Measurements from ENCODE around the gene SCN3B. TPM values are rescaled to one million over a fixed set of nuclear protein-coding genes. Genes with fewer than 3 reads are reported as not detected.
"Not testable (repeated sequence)": the region's sequence is repeated elsewhere in the genome, so short reads cannot be mapped to it uniquely, and the experiment has no call there.

The SCN3B gene
- total RNA-seq, 1 donor from 2014 or later = not detected

GRCh38 chr11:123682696-123683410, 28.4 kb upstream of the SCN3B start:
- no peak for DNase-seq (ENCODE audit: low spot score)
- Mint-ChIP-seq H3K27ac (no peak overlapping the region), H3K4me3 (ENCODE audit: low read depth) (no peak overlapping the region), H3K27me3 (ENCODE audit: low read depth) (peaks cover 10% of the 10 kb centered on the region), H3K9me3 (no peaks in the 10 kb centered on the region), H3K4me1 (ENCODE audit: low read depth) (peaks cover 3% of the 10 kb centered on the region), H3K36me3 (ENCODE audit: low read depth) (no peaks in the 10 kb centered on the region)
- intact Hi-C loops (cut with micrococcal nuclease) = no loop called here

- DNase-seq (ENCODE audit: low spot score) = no peak
- no peaks in the 10 kb centered on the region for H3K9me3 Mint-ChIP-seq
- no peak overlapping the region for H3K27ac Mint-ChIP-seq
- peaks cover 3% of the 10 kb centered on the region for H3K4me1 Mint-ChIP-seq (ENCODE audit: low read depth)
- H3K4me3 Mint-ChIP-seq (ENCODE audit: low read depth) = no peak overlapping the region
- intact Hi-C loops (cut with micrococcal nuclease) = no loop called here
- peaks cover 8% of the 10 kb centered on the region for H3K27me3 Mint-ChIP-seq (ENCODE audit: low read depth)
- H3K36me3 Mint-ChIP-seq (ENCODE audit: low read depth) = no peaks in the 10 kb centered on the region
Observed at GRCh38 chr11:123681030-123681429, 26.6 kb upstream of the SCN3B start.

- intact Hi-C loops (cut with micrococcal nuclease) = no loop called here
- peaks cover 5% of the 10 kb centered on the region for H3K27me3 Mint-ChIP-seq (ENCODE audit: low read depth)
Observed at GRCh38 chr11:123678246-123678645, 23.8 kb upstream of the SCN3B start.

GRCh38 chr11:123677510-123677909, 23.1 kb upstream of the SCN3B start:
- Mint-ChIP-seq H3K27ac (no peak overlapping the region), H3K9me3 (no peaks in the 10 kb centered on the region), H3K36me3 (ENCODE audit: low read depth) (no peaks in the 10 kb centered on the region), H3K27me3 (ENCODE audit: low read depth) (peaks cover 2% of the 10 kb centered on the region), H3K4me1 (ENCODE audit: low read depth) (peaks cover 3% of the 10 kb centered on the region), H3K4me3 (ENCODE audit: low read depth) (no peak overlapping the region)
- intact Hi-C loops (cut with micrococcal nuclease) = no loop called here
- DNase-seq (ENCODE audit: low spot score) = no peak

More at GRCh38 chr11:123678246-123678645, 23.8 kb upstream of the SCN3B start:
- no peak overlapping the region for H3K4me3 Mint-ChIP-seq (ENCODE audit: low read depth)
- peaks cover 3% of the 10 kb centered on the region for H3K4me1 Mint-ChIP-seq (ENCODE audit: low read depth)
- H3K36me3 Mint-ChIP-seq (ENCODE audit: low read depth) = no peaks in the 10 kb centered on the region
- DNase-seq (ENCODE audit: low spot score) = no peak
- H3K27ac Mint-ChIP-seq = no peak overlapping the region
- H3K9me3 Mint-ChIP-seq = no peaks in the 10 kb centered on the region

- H3K27ac Mint-ChIP-seq = no peak overlapping the region
- H3K27me3 Mint-ChIP-seq (ENCODE audit: low read depth) = peaks cover 2% of the 10 kb centered on the region
- H3K9me3 Mint-ChIP-seq = no peaks in the 10 kb centered on the region
- no peak overlapping the region for H3K4me3 Mint-ChIP-seq (ENCODE audit: low read depth)
- intact Hi-C loops (cut with micrococcal nuclease) = no loop called here
- H3K4me1 Mint-ChIP-seq (ENCODE audit: low read depth) = no peaks in the 10 kb centered on the region
- DNase-seq (ENCODE audit: low spot score) = no peak
- H3K36me3 Mint-ChIP-seq (ENCODE audit: low read depth) = no peaks in the 10 kb centered on the region
Observed at GRCh38 chr11:123674297-123674696, 19.9 kb upstream of the SCN3B start.

- Mint-ChIP-seq H3K36me3 (ENCODE audit: low read depth) (no peaks in the 10 kb centered on the region), H3K4me1 (ENCODE audit: low read depth) (no peaks in the 10 kb centered on the region), H3K9me3 (no peaks in the 10 kb centered on the region)
Observed at GRCh38 chr11:123672568-123672967, 18.1 kb upstream of the SCN3B start.

GRCh38 chr11:123671534-123671933, 17.1 kb upstream of the SCN3B start:
- H3K4me1 Mint-ChIP-seq (ENCODE audit: low read depth) = no peaks in the 10 kb centered on the region
- no peaks in the 10 kb centered on the region for H3K36me3 Mint-ChIP-seq (ENCODE audit: low read depth)
- no peak overlapping the region for H3K4me3 Mint-ChIP-seq (ENCODE audit: low read depth)
- H3K9me3 Mint-ChIP-seq = no peaks in the 10 kb centered on the region
- H3K27me3 Mint-ChIP-seq (ENCODE audit: low read depth) = peaks cover 4% of the 10 kb centered on the region
- intact Hi-C loops (cut with micrococcal nuclease) = no loop called here
- no peak for DNase-seq (ENCODE audit: low spot score)
- H3K27ac Mint-ChIP-seq = no peak overlapping the region

More at GRCh38 chr11:123672568-123672967, 18.1 kb upstream of the SCN3B start:
- no peak overlapping the region for H3K4me3 Mint-ChIP-seq (ENCODE audit: low read depth)
- DNase-seq (ENCODE audit: low spot score) = no peak
- intact Hi-C loops (cut with micrococcal nuclease) = no loop called here
- H3K27me3 Mint-ChIP-seq (ENCODE audit: low read depth) = peaks cover 2% of the 10 kb centered on the region
- no peak overlapping the region for H3K27ac Mint-ChIP-seq

- intact Hi-C loops (cut with micrococcal nuclease) = no loop called here
- H3K27me3 Mint-ChIP-seq (ENCODE audit: low read depth) = peaks cover 6% of the 10 kb centered on the region
Observed at GRCh38 chr11:123670081-123670480, 15.7 kb upstream of the SCN3B start.

GRCh38 chr11:123665306-123665705, 10.9 kb upstream of the SCN3B start:
- Mint-ChIP-seq H3K4me1 (ENCODE audit: low read depth) (peaks cover 2% of the 10 kb centered on the region), H3K4me3 (ENCODE audit: low read depth) (no peak overlapping the region)

More at GRCh38 chr11:123670081-123670480, 15.7 kb upstream of the SCN3B start:
- no peak overlapping the region for H3K27ac Mint-ChIP-seq
- no peaks in the 10 kb centered on the region for H3K9me3 Mint-ChIP-seq
- H3K4me1 Mint-ChIP-seq (ENCODE audit: low read depth) = no peaks in the 10 kb centered on the region
- H3K36me3 Mint-ChIP-seq (ENCODE audit: low read depth) = no peaks in the 10 kb centered on the region
- H3K4me3 Mint-ChIP-seq (ENCODE audit: low read depth) = no peak overlapping the region
- no peak for DNase-seq (ENCODE audit: low spot score)

GRCh38 chr11:123659965-123660364, 5.5 kb upstream of the SCN3B start:
- peaks cover 13% of the 10 kb centered on the region for H3K4me1 Mint-ChIP-seq (ENCODE audit: low read depth)
- H3K36me3 Mint-ChIP-seq (ENCODE audit: low read depth); H3K27ac Mint-ChIP-seq; intact Hi-C loops (cut with micrococcal nuclease); H3K4me3 Mint-ChIP-seq (ENCODE audit: low read depth): not testable (repeated sequence)
- DNase-seq (ENCODE audit: low spot score) = peak; percentile 30
- peaks cover 22% of the 10 kb centered on the region for H3K9me3 Mint-ChIP-seq
- H3K27me3 Mint-ChIP-seq (ENCODE audit: low read depth) = peaks cover 19% of the 10 kb centered on the region

More at GRCh38 chr11:123665306-123665705, 10.9 kb upstream of the SCN3B start:
- intact Hi-C loops (cut with micrococcal nuclease) = no loop called here
- Mint-ChIP-seq H3K9me3 (peaks cover 7% of the 10 kb centered on the region), H3K27ac (no peak overlapping the region), H3K27me3 (ENCODE audit: low read depth) (peaks cover 4% of the 10 kb centered on the region), H3K36me3 (ENCODE audit: low read depth) (no peaks in the 10 kb centered on the region)
- DNase-seq (ENCODE audit: low spot score) = no peak

GRCh38 chr11:123659311-123659710, 4.9 kb upstream of the SCN3B start:
- Mint-ChIP-seq H3K27ac (no peak overlapping the region), H3K36me3 (ENCODE audit: low read depth) (no peaks in the 10 kb centered on the region), H3K27me3 (ENCODE audit: low read depth) (peaks cover 23% of the 10 kb centered on the region), H3K4me1 (ENCODE audit: low read depth) (peaks cover 13% of the 10 kb centered on the region), H3K4me3 (ENCODE audit: low read depth) (no peak overlapping the region), H3K9me3 (peaks cover 22% of the 10 kb centered on the region)
- intact Hi-C loops (cut with micrococcal nuclease) = no loop called here
- no peak for DNase-seq (ENCODE audit: low spot score)

- no peak overlapping the region for H3K27ac Mint-ChIP-seq
- peaks cover 2% of the 10 kb centered on the region for H3K4me1 Mint-ChIP-seq (ENCODE audit: low read depth)
- H3K27me3 Mint-ChIP-seq (ENCODE audit: low read depth) = peaks cover 45% of the 10 kb centered on the region
- H3K4me3 Mint-ChIP-seq (ENCODE audit: low read depth) = peak overlapping the region; percentile 23
- no peaks in the 10 kb centered on the region for H3K36me3 Mint-ChIP-seq (ENCODE audit: low read depth)
- intact Hi-C loops (cut with micrococcal nuclease) = no loop called here
- peaks cover 6% of the 10 kb centered on the region for H3K9me3 Mint-ChIP-seq
- no peak for DNase-seq (ENCODE audit: low spot score)
Observed at GRCh38 chr11:123653827-123654565, 428 bp downstream of the SCN3B start.

GRCh38 chr11:123653483-123653826, 969 bp downstream of the SCN3B start:
- Mint-ChIP-seq H3K27me3 (ENCODE audit: low read depth) (peaks cover 45% of the 10 kb centered on the region), H3K9me3 (peaks cover under 1% of the 10 kb centered on the region), H3K4me1 (ENCODE audit: low read depth) (peaks cover 1% of the 10 kb centered on the region), H3K36me3 (ENCODE audit: low read depth) (no peaks in the 10 kb centered on the region), H3K4me3 (ENCODE audit: low read depth) (peak overlapping the region; percentile 30), H3K27ac (no peak overlapping the region)
- intact Hi-C loops (cut with micrococcal nuclease) = no loop called here
- no peak for DNase-seq (ENCODE audit: low spot score)

Data from activated T-helper 2 cell treated with anti-CD3 and anti-CD28 coated beads, Interferon-gamma antibody, Interleukin-2, Interleukin-4, amounts not matched to agents 10 μg/mL and 5 μg/mL and 100 μg/mL, durations not matched to agents 14 hours and 24 hours and 36 hours (primary cell).